ENCODE results near the gene TNS1. TPM values are rescaled to one million over a fixed set of nuclear protein-coding genes. Genes with fewer than 3 reads are reported as not detected.
A peak's percentile ranks its signal among the peaks of the same experiment; 100 is the strongest.

Gene TNS1
- total RNA-seq, 1 donor from 2014 or later = 106 TPM

DNA sequence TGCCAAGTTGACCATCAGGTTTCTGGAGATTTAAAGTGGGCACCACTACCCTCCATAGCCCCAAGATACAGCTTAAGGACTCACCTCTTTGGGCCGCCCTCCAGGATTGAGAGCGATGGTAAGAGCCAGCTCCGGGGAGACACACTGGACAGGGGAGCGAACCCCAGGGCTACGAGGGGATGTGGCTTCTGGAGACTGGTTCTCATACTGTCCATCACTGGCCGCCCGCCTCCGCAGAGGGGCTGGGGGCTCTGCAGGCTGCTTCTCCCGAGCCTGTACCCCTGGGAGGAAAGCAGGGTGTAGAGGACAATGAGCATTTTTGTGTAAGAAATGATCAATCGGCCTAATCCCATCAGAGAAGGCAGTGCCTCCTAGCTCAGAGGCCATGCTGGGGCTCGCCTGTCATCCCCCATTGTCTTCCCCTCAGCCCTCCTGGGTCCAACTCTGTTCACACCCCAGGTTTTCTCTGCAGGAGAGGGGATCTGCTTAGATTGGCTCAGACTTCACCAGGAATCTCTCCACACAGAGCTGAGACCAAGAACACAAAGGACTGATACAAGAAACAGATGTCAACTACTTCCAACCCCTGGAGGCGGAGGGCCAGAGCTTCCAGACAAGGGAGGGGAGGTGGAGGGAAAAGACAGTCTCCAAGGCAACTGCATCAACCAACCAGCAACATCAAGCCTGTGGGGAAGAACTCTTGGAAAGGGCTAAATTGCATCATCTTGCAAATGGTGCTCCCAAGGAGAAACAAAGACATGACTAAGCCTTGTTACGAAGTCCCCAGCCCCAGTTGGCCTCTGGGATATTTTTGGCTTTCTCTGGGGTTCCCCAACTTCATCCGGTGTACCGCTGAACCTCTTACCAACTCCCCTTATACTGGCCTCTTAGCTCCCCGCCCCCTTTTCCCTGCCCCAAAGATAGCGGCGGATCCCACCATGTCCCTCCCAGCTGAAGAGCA is 166.6 kb downstream of the TNS1 start:
- peak; percentile 57 for DNase-seq (ENCODE audit: low read depth)

- no peak for DNase-seq (ENCODE audit: low read depth)
These were observed 167.9 kb downstream of the TNS1 start for GRCh38 chr2:217834744-217835513.

DNA sequence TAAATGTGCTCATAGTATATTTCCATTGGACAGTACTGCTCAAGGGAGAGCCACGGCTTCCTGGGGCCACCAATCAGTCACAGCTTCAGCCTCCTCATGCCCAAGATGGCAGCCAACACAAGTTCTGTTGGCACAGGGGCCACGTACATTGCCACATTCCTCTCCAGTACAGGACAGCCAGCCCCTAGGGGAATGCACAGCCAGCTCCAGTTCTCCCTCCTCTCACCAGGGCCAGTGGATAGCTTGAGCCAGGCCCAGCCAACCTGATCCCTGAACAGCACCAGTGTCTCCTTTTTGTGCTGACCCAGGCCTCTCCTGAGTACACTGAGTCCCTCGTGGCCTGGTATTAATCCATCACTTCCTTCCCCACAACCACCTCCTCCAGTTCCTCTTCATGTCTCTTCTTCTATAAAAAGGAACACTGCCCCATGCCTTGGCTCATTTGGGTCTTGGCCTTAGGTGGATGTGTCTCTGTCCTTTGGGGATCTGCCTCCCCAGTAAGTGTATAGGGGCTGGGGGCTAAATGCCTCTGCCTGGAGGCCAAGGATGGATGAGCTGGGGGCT is 168.7 kb downstream of the TNS1 start:
- no peak for DNase-seq (ENCODE audit: low read depth)

- DNase-seq (ENCODE audit: low read depth) = no peak
These were observed 169.4 kb downstream of the TNS1 start for GRCh38 chr2:217833439-217833838.

DNA sequence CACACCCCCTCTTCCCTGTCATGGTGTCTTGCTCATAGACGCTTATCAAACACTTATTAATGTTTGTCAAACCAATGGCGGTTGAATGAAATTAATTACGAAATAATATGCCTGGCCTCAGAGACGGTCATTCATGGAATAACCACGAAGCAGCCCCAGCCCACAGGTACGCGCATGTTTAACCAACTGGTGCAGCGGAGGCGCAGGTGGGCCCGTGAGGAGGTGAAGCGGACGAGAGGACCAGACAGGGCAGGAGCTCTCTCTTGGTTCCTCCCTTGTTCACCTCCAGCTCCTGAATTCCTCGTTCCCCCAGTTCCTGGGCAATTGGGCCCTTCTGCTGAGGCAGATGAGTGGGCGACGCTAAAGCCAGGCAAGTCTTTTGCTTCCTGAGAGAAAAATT is 169.8 kb downstream of the TNS1 start:
- DNase-seq (ENCODE audit: low read depth) = no peak

DNA sequence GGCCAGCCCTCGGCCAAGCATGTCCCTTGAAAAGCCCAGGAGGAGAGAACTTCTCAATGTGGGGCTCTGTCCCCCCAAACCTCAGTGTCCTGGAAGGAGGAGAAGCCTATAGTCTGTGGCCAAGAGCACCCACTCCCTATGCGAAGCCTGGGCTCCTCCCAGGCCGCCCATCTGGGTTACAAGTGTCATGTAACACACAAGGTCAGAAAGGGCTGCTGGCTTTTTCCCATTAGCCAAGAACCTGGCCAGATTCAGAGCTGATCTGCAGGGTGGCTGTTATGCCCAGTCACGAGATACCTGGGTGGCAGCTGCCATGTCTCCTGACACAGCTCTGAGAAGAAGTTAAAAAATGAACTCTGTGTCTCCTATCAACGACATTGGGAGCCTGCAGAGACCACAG is 170.7 kb downstream of the TNS1 start:
- peak; percentile 50 for DNase-seq (ENCODE audit: low read depth)

DNA sequence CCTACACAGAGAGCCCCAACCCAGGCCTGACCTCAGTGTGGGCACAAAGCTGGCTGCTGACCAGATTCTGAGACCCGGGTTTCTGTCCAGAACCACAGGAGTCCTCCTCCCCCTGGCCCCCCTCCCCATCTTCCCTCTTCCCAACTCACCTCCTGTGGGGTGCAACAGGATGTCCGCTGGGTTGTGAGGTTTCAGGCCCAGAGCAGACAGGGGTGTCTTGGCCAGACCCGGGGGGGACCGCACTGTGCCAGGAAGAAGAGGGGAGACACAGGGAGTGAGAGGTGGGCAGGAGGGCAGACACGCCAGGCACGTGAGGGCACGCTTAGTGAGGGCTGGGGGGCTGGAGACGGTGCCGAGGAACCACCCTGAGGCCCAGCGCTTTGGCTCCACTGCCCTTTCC is 171.5 kb downstream of the TNS1 start:
- no peak for DNase-seq (ENCODE audit: low read depth)

DNA sequence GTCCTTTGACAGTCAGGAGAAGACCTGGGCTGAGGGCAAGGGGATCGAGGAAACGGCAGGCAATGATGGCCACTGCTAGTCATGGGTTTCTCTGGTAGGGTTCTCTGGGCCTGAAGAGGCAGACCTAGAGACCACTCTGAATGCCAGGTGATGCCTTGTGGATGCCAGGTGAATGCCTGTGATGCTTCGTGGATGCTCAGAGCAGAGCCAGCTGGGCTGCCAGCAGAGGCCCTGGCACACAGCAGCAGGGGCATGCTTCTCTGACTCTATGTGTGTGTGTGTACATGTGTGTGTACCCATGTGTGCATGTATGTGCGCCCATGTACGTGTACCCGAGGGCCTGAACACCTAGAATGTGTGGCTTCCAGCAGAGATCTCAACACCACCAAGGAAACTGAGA is 172.0 kb downstream of the TNS1 start:
- DNase-seq (ENCODE audit: low read depth) = no peak

DNA sequence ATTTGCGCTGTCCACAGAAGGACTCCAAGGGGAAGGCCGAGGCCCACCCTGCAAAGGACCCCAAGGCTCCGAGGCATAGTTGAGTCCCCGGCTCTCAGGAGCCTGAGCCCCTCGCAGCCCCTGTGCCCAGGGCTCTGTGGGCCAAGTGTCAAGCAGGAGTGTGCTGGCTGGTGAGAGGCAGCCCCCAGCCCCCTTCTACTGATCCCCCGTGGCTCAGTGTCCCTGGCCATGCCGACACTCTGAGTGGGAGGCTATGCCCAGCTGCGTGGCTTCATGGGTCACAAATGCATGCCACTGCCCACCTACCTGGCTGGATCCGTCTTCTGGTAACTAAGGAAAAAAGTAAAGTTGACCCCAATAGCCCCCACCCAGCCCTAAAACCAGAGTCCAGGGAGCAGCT is 172.7 kb downstream of the TNS1 start:
- DNase-seq (ENCODE audit: low read depth) = no peak

GRCh38 chr2:217829420-217829819 is 173.4 kb downstream of the TNS1 start:
- no peak for DNase-seq (ENCODE audit: low read depth)

GRCh38 chr2:217828336-217828735 is 174.5 kb downstream of the TNS1 start:
- no peak for DNase-seq (ENCODE audit: low read depth)

DNA sequence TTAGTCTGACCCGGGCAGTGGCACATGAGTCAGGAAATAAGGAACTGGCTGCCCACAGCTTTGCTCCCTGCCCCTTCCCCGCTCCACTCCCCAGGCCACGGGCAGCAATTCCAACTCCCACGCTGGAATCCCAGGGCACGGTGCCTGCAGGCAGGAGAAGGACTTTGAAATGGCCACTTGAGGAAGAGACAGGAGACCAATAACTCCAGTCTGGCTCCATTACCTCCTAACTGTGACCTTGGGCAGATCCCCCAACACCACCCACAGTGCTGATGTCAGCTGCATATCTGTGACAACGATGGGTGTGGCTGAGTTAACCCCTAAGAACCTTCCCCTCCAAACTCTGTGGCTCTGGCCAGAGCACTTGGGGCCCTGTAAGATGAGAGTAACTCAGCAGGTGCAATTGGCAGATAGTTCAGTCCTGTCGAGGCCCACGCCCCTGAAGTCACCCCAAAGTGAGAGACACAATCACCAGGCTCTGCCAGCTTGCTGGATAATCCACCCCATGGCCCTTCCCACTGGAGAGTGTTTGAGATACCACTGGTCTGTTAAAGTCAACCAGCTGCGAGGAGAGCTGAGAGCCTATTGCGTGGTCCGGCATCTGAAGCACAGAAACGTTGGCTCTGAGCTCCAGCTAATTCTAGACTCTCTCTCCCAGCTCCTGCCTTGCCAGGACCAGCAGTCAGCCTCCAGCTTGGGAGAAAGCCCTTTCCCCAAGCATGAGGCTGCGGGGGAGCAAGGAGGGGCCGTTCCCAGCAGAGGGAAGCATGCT is 175.2 kb downstream of the TNS1 start:
- peak; percentile 94 for DNase-seq (ENCODE audit: low read depth)

GRCh38 chr2:217826991-217827390 is 175.8 kb downstream of the TNS1 start:
- DNase-seq (ENCODE audit: low read depth) = no peak

- peak; percentile 98 for DNase-seq (ENCODE audit: low read depth)
These were observed 176.3 kb downstream of the TNS1 start for GRCh38 chr2:217826520-217826919.

GRCh38 chr2:217825469-217826235 is 177.1 kb downstream of the TNS1 start:
- no peak for DNase-seq (ENCODE audit: low read depth)

GRCh38 chr2:217824223-217824622 is 178.6 kb downstream of the TNS1 start:
- DNase-seq (ENCODE audit: low read depth) = no peak

- no peak for DNase-seq (ENCODE audit: low read depth)
These were observed 179.2 kb downstream of the TNS1 start for GRCh38 chr2:217823626-217824025.

- DNase-seq (ENCODE audit: low read depth) = peak; percentile 53
These were observed 180.2 kb downstream of the TNS1 start for GRCh38 chr2:217822296-217823252.

DNA sequence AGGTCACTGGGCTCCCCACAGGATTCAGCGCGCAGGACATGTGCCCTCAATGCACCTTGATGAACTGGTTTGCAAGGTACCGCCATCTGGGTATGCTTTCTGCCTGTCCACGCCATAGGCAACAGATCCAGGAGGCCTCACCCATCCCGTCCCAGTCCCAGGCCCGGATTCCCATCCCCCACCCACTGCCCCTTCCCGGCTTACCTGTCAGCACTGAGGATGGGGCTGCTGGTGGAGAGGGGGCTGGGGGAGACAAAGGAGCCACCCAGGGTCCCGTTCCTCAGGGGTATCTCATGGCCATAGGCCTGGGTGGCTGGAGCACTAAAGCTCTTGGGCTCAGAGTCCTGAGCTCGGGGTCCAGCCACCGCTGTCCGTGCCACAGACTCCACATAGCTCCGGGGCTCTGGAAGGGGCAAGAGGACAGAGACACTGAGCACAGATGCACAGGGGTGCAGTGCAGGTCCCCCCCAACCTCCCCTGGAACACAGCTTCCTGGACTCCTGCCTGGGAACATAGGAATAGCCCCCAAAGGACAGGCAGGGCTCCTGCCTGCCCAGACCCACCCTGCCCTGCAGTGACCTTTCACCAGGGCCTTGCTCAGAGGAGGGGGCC is 181.2 kb downstream of the TNS1 start:
- DNase-seq (ENCODE audit: low read depth) = no peak

Data from myocyte (in vitro differentiated cells).